NCI-H1092 (cell line): ENCODE data around the gene ZNF638.
"Not testable (repeated sequence)": the region's sequence is repeated elsewhere in the genome, so short reads cannot be mapped to it uniquely, and the experiment has no call there.

Experiments used
- DNase-seq: peaks from one replicate; lab custom pipeline; 2025; lab: John Stamatoyannopoulos, UW

ZNF638 gene

DNA sequence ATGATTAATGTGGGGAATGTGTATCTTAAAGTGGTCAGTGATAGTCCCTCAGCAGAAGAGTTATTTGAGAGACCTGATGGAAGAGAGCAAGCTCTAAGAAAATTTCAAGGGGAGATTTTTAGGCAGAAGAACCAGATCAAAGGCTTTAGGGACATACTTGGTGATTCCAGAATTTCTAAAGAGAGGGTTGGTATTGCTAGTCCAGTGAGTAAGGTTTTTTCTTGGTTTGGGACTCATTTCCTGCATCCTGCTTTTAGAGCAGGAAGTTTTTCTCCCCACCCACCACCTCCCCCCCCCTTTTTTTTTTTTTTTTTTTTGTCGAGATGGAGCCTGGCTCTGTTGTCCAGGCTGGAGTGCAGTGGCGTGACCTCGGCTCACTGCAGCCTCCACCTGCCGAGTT, 79.1 kb downstream of the ZNF638 start:
- no peak for DNase-seq

DNA sequence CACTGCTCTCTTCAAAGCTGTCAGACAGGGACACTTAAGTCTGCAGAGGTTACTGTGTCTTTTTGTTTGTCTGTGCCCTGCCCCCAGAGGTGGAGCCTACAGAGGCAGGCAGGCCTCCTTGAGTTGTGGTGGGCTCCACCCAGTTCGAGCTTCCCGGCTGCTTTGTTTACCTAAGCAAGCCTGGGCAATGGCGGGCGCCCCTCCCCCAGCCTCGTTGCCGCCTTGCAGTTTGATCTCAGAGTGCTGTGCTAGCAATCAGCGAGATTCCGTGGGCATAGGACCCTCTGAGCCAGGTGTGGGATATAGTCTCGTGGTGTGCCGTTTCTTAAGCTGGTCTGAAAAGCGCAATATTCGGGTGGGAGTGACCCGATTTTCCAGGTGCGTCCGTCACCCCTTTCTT, 85.3 kb downstream of the ZNF638 start:
- DNase-seq, result not testable (repeated sequence)

DNA sequence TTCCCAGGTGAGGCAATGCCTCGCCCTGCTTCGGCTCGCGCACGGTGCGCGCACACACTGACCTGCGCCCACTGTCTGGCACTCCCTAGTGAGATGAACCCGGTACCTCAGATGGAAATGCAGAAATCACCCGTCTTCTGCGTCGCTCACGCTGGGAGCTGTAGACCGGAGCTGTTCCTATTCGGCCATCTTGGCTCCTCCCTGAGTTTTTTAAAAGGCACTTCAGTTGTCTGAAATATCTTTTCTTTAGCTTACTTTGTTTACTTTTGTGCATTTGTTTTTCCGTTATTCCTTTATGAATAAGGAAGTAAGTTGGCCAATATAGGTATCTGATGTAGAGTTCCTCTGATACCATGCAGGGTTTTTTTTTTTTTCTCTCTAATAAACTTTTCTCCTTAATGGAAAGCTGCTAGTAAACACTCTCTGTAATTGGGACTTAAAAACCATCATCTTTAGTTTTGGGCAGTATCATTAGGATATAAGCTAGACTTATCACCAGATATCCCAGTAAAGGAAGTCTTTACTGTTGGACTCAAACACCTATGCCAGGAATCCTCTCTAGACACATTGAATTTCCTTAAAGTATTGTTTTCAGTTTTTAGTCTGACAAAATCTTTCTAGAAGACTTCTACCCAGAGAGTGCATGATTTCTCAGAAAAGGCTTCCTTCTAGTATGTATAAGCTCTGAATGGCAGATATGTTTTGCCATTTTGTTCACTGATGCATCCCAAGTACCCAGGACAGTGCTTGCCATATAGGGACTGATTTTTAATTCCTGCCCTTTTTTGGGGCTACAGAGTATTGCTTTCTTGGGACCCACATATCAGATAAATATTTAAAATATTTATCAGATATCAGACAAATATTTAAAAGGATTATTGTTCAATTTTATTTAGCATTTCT, 86.0 kb downstream of the ZNF638 start:
- no peak for DNase-seq

DNA sequence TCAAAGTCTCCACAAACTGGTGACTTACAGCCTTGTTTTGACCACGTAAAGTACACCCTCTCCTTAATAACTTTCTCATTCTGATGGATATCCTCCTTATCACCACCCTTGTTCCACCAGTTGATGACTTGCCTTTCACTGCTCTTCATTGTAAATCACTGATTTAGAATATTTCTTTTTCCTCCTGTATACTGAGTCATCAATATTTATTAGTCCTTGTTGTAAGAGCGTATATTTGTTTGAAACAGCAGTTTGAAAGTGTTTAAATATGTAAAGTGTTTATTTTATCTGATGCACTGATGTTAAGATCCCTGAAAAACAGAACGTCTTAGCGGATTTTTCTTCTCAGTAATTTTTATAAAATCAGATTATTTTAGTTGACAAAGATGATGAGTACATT, 87.6 kb downstream of the ZNF638 start:
- no peak for DNase-seq

DNA sequence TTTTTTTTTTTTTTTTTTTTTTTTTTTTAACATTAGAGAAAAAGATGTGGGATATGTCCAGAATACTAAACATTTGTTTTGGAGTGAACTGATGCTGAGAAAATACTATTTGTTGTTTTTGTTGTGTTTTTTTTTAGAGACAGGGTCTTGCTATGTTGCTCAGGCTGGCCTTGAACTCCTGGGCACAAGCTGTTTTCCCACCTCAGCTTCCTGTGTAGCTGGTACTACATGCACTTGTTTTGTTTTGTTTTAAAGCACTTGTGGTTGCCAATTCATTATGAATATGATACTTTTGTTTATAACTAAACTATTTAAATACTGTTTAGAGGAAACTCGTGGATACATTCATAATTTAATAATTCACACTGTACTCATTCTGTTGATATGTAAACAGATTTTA, 88.4 kb downstream of the ZNF638 start:
- DNase-seq, result no peak

DNA sequence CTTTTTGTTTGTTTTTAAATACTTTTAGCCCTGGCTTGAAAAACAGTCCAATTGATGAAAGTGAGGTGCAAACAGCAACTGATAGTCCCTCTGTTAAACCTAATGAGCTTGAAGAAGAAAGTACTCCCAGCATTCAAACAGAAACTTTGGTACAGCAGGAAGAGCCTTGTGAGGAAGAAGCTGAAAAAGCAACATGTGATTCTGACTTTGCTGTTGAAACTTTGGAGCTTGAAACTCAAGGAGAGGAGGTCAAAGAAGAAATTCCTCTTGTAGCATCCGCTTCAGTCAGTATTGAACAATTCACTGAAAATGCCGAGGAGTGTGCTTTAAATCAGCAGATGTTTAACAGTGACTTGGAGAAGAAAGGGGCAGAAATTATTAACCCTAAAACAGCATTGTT, 91.2 kb downstream of the ZNF638 start:
- DNase-seq, result no peak

DNA sequence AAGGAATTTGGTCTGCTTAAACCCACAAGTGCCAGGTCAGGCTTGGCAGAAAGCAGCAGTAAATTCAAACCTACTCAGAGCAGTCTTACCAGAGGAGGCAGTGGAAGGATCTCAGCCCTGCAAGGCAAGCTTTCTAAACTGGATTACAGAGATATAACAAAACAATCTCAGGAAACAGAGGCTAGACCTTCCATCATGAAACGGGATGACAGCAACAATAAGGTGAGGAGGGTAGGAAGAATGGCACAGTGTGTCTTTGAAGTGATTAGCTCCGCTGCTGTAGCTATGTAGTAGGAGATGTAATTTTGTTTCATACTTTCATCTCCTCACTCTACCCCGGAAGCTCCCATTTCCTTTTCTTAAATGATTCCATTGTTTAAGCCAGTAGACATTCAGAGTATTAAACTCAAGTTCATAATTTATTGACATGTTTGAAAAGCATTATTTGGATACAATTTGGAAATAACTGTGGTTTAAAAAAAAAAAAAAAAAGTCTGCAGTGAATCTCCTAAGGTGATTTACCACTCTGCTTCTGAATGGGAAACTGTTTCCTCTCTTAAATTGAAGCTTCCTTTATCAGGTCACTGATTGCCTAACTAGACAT, 92.3 kb downstream of the ZNF638 start:
- no peak for DNase-seq

DNA sequence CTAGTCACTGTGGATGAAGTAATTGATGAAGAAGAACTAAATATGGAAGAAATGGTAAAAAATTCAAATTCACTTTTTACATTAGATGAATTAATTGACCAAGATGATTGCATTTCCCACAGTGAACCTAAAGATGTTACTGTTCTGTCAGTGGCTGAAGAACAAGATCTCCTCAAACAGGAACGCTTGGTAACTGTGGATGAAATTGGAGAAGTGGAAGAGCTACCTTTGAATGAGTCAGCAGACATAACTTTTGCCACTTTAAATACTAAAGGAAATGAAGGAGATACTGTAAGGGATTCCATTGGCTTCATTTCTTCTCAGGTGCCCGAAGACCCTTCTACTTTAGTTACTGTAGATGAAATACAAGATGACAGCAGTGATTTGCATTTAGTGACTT, 95.1 kb downstream of the ZNF638 start:
- no peak for DNase-seq

DNA sequence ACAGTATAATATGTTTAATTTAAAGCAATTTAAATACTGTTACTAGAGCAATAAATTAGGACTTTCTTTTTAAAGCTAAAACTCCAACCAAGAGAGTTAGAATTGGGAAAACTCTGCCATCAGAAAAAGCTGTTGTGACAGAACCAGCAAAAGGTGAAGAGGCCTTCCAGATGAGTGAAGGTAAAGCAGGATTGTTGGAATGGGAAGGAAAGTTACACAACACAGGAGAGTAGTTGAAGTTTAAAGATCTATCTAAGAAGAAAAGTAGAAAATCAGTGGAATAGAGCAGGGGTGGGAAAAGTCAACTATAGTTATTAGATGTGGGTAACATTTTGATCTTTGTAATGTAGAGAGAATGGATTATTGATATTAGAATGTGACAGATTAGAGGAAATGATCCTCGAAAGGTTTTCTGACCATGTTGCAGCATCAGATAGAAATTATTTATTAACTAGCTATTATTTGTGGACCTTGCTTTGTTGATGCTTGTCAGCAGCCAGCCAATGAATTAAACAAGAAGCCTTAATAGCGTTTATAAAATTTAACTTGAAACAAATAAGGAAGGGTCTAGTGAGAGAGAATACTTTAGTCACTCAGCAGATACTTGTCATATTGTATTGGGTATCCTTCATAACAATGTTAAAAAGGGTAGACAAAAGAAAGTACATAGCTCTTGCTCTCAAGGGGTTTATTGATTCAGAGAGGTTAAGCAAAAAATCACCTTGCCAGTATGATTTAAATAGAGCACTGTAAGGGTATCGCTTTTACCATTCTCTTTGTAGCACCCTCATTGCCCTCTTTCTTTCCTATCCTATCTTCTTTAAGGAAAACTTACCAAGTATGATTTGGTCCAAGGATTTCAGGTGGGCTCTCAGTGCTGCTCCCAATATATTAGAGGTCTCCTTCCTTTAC, 97.1 kb downstream of the ZNF638 start:
- DNase-seq, result no peak

DNA sequence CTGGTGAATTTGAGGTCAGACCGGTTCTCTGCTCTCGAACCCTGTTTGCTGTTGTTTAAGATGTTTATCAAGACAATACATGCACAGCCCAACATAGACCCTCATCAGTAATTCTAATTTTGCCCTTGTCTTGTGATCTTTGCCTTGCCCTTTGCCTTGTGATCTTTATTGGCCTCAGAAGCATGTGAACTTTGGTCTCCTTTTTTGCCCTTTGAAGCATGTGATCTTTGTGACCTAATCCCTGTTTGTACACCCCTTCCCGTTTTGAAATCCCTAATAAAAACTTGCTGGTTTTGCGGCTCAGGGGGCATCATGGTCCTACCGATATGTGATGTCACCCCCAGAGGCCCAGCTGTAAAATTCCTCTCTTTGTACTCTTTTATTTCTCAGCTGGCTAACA, 113.6 kb downstream of the ZNF638 start:
- not testable (repeated sequence) for DNase-seq

DNA sequence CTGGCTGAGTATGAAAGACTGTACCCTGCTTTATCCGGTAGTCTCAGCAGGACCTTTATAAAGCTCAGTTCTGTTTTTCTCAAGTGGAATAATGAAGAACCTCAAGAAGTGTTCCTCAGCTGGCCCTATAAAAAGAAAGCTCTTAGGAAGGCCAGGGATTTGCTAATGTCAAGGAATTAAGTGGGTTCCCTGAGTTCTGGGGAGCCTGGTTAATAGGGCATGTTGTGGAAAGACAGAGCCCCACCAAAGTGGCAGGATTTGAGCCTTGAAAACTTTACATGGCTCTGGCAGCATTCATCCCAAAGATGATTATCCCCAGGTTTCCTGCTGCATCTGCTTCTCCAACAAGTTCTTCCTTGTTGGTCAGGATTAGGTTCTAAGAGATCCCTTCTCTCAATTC, 114.9 kb downstream of the ZNF638 start:
- DNase-seq, result no peak

DNA sequence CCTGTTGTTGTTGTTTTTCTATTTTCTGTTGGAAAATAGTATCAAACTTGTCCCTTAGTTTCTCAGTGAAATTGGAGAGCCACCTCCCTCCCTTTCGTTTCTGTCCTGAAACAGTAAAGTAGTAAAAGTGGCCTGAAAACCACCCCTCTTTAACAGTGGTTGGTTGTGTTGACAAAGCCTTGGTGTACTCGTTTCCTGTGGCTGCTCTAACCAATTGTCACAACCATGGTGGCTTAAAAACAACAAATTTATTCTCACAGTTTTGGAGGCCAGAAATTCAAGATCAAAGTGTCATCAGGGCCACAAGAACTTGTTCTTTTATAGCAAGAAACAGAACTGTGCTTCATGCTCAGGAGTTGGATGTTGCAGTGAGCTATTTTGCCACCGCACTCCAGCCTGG, 117.8 kb downstream of the ZNF638 start:
- DNase-seq, result no peak

DNA sequence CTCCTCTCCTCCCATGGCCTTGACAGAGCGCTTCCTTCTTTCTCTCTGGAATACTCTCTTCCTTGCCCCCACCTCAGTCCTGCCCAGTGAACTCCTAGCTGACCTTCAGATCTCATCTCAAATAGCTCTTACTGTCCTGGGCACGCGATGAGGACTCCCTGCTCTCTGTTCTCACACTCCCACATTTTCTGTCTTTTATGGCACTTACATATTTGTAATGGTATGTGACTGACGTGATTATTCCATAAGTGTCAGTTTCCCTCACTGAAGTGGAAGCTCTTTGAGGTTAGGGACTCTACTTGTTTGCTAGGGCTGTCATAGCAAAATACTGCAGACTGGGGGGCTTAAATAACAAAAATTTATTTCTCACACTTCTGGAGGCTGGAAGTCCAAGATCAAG, 120.1 kb downstream of the ZNF638 start:
- DNase-seq, result no peak

DNA sequence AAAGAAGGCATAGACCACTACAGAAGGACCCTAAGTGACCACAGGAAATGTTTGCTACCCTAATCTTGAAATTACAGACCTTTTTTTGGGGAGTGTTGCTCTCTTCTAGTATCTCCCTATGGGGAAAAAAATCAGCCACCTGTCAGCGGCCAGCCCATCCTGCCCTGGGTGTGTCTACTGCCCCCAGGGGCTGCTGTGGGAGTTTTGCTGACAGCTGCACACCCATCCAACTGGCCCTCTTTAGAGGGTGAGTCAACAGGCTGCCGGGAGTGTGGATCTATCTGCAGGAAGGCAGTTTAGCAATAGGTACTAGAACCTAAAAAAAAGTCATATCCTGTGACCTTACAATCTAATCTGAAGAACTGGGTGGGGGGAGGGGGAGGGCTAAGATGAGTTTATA, 121.0 kb downstream of the ZNF638 start:
- DNase-seq, result no peak

DNA sequence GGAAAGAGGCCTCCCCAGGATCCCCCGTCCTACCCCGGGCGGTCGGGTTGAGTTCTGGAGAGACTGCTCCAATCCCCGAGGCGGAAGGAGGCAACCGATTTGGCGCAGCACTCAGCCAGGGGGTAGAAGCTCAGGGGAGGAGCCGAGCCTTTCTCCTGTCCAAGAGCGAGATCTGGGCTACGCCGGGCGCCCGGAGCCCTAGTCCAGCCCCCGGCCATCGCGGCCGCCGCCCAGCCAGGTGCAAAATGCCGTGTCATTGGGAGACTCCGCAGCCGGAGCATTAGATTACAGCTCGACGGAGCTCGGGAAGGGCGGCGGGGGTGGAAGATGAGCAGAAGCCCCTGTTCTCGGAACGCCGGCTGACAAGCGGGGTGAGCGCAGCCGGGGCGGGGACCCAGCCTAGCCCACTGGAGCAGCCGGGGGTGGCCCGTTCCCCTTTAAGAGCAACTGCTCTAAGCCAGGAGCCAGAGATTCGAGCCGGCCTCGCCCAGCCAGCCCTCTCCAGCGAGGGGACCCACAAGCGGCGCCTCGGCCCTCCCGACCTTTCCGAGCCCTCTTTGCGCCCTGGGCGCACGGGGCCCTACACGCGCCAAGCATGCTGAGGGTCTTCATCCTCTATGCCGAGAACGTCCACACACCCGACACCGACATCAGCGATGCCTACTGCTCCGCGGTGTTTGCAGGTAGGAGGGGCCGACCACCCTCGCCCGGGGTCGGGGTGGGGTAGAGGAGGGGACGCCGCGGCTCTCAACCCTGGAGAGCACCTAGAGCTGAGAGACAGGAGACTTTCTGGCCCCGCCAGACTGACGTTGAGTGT, 122.0 kb downstream of the ZNF638 start, which contains the start of gene DYSF:
DYSF (plus strand) TSS at position 158 of the 817 bp plus-strand sequence.
- no peak for DNase-seq

DNA sequence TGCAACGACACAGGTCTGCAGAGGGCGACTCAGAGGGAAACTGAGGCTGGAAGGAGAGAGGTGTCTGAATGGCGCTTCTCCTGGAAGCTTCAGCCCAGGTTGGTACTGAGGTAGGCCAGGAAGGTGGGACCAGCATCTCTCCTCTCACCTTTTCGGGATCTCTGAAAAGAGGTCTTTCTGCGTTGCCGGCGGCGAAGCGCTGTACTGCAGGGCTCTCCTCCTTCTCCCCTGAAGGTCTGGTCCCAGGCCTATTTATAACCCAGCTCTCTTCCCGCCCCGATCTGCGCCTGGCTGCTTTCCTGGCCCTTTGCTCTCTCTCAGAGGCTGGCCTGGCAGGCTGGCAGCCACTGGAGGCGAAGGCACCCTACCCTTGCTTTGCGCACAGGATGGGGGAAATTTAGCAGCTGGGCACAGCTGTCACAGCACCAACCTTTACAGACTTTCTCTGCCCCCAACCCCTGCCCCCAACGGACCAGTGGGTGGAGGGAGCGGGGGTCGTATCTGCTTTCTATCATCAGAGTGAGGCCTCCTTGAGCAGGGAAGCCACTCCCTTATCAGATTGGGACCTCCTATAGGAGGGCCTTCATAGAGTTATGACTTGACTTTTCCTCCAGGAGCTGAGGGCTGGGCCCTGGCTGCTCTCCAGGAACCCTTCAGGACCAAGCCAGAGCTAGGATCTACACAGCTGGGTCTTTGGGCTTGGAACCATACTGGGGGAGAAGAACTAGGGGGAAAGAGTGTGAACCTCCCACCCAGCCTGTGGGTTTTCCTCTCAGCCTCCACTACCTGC, 122.8 kb downstream of the ZNF638 start:
- DNase-seq, result no peak

DNA sequence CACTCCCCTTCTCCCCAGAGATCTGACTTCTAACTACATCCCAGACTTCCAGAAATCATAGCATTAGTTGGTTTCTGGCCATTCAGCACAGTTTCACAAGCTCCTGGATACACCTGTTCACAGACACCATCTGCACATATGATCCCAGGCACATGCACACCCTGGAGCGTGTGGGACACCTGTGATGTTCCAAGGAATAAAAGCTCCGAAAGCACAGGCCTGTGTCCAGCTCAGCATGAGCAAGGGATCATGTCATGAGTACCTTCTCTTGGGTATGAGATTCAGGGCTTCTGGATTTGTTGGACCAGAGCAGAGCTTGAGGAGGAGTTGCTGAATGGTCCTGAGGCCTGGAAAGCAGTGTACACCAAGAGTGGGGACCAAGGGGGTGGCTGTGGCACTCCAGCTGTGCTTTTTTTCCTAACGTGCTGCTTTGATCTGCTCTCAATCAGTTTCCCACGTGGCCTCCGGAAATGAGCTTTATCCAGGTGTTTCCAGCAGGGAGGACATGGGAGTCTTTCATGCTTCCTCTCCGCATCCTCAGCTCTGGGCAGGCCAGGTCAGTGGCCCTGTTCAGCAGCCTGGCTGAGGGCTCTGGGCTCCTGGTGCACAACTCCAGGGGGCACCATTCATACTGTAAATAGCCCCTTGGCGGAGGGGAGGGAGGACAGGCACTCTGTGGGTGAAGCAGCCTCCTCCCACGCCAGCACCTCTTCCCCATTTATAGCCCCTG, 123.6 kb downstream of the ZNF638 start:
- DNase-seq, result no peak

DNA sequence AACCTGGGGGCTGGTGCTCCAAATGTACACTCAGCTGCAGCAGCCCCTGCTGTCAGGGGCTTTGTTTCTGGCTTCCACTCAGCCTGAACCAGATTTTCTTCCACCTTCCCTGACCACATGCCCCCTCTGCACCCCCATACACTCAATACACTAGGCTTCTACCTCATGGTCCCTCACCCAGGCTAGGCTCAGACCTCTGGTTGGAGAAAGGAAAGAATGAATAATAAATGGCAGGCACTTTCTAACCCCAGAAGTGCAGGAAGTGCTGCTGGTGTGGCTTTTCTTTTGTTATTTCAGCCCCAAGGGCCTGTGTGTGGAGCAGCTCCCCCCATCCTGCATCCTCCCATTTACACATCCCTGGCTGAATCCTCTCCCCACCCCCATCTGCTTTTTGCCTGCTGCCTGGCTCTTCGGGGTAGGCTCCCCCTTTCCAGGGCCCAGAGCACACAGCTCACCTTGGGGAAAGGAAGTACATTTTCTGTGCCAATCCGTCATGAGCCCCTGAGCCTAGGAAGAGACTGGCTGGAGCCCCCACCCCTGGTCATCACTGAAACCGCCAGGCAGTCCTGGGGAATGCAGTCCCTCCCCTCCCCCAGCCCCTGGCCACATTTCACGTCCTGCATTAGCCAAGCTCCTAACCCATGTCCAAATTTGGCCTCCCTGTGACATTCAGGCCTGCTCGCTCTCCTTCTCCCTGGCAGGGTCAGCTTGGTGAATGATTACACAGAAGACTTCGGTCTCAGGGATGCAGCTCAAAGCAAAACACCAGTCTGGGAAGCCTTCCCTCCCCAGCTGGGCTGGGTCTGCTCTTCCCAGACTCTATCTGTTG, 124.4 kb downstream of the ZNF638 start:
- DNase-seq, result no peak

DNA sequence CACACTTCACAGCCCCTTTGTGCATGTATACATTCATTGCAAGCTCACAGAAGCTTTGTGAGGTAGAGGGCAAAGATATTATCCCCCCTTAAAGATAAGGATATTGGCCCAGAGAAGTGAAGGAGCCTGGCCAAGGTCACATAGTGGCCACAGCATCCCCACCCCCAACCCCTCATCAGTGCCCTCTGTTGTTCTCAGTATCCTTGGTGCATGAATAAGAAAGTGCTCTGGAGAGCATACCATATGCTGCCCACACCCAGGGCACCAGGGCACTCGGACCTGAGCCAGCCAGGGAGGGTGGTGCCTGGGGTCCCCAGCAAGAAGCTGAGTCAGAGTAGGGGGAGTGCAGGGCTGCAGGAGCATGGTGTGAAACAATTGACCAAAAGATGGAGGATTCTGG, 125.0 kb downstream of the ZNF638 start:
- no peak for DNase-seq
